ENCODE measurements around the gene TRDMT1. TPM values are rescaled to one million over a fixed set of nuclear protein-coding genes. Genes with fewer than 3 reads are reported as not detected.

The TRDMT1 gene
- total and polyA plus RNA-seq, 12 donors = 2.0 to 6.3 (median 3.7) TPM

GRCh38 chr10:17201794-17202116, 283 bp upstream of the TRDMT1 start:
- no peaks in the 10 kb centered on the region for H3K36me3 ChIP-seq
- H3K27ac ChIP-seq = peak overlapping the region; percentile 81 to 99 (median 94)
- intact Hi-C loops (cut with DNase I) = loop anchor here in 4 of 10 donors (2.0 to 5.0 kb wide), 3 partner anchors 27 to 309 kb away; partner anchors contain the start of gene VIM (in 2 of the 4)
- H3K4me3 ChIP-seq = peak overlapping the region; percentile 63 to 93 (median 74)
- DNase-seq (no peak), ATAC-seq (no peak)
- peaks cover 0 to 32% (median 18%) of the 10 kb centered on the region in 9 donors for H3K4me1 ChIP-seq
- 13 to 20% methylated on average over 3 of the region's 3 CpGs for WGBS, 2 donors
- H3K9me3 ChIP-seq = peaks cover 0 to 7% (median 0%) of the 10 kb centered on the region in 11 donors
- TF ChIP-seq, protein P1, sequence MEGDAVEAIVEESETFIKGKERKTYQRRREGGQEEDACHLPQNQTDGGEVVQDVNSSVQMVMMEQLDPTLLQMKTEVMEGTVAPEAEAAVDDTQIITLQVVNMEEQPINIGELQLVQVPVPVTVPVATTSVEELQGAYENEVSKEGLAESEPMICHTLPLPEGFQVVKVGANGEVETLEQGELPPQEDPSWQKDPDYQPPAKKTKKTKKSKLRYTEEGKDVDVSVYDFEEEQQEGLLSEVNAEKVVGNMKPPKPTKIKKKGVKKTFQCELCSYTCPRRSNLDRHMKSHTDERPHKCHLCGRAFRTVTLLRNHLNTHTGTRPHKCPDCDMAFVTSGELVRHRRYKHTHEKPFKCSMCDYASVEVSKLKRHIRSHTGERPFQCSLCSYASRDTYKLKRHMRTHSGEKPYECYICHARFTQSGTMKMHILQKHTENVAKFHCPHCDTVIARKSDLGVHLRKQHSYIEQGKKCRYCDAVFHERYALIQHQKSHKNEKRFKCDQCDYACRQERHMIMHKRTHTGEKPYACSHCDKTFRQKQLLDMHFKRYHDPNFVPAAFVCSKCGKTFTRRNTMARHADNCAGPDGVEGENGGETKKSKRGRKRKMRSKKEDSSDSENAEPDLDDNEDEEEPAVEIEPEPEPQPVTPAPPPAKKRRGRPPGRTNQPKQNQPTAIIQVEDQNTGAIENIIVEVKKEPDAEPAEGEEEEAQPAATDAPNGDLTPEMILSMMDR (IDR thresholded peaks at IDR 0.05) = no peak
- H3K27me3 ChIP-seq = no peaks in the 10 kb centered on the region

GRCh38 chr10:17200001-17200911, 1.2 kb downstream of the TRDMT1 start:
- DNase-seq = no peak
- TF ChIP-seq, protein P1 (IDR thresholded peaks at IDR 0.05) = no peak
- no peak for ATAC-seq

GRCh38 chr10:17199351-17199804, 2.1 kb downstream of the TRDMT1 start:
- DNase-seq = no peak

More at GRCh38 chr10:17200001-17200911, 1.2 kb downstream of the TRDMT1 start:
- intact Hi-C loops (cut with DNase I) = loop anchor here in 4 of 10 donors (2.0 to 5.0 kb wide), 3 partner anchors 29 to 308 kb away; partner anchors contain the start of gene VIM (in 2 of the 4)
- H3K9me3 ChIP-seq = peaks cover 0 to 7% (median 0%) of the 10 kb centered on the region in 11 donors
- 17 to 26% methylated on average over 10 of the region's 10 CpGs for WGBS, 2 donors
- peak overlapping the region; percentile 63 to 93 (median 74) for H3K4me3 ChIP-seq
- H3K27me3 ChIP-seq = no peaks in the 10 kb centered on the region
- H3K4me1 ChIP-seq = peaks cover 0 to 22% (median 18%) of the 10 kb centered on the region in 9 donors
- no peaks in the 10 kb centered on the region for H3K36me3 ChIP-seq
- peak overlapping the region; percentile 81 to 99 (median 94) for H3K27ac ChIP-seq

GRCh38 chr10:17196573-17196972, 4.9 kb downstream of the TRDMT1 start:
- H3K4me3 ChIP-seq = no peak overlapping the region
- no peak overlapping the region for H3K27ac ChIP-seq
- ATAC-seq (no peak), DNase-seq (no peak)
- H3K9me3 ChIP-seq = peaks cover 0 to 7% (median 0%) of the 10 kb centered on the region in 11 donors
- WGBS, 2 donors = 79 to 82% methylated on average over 3 of the region's 3 CpGs
- intact Hi-C loops (cut with DNase I) = no loop called here
- H3K36me3 ChIP-seq = no peaks in the 10 kb centered on the region
- no peaks in the 10 kb centered on the region for H3K27me3 ChIP-seq
- H3K4me1 ChIP-seq = peaks cover 0 to 17% (median 13%) of the 10 kb centered on the region in 9 donors
- TF ChIP-seq, protein P1 (IDR thresholded peaks at IDR 0.05) = no peak

More at GRCh38 chr10:17199351-17199804, 2.1 kb downstream of the TRDMT1 start:
- Histone ChIP-seq H3K4me1 (peaks cover 0 to 22% (median 18%) of the 10 kb centered on the region in 9 donors), H3K4me3 (peak overlapping the region in 7 of 10 donors; percentile 67 to 83 (median 70)), H3K27me3 (no peaks in the 10 kb centered on the region), H3K27ac (peak overlapping the region in 9 of 10 donors; percentile 11 to 99 (median 93)), H3K36me3 (no peaks in the 10 kb centered on the region), H3K9me3 (peaks cover 0 to 7% (median 0%) of the 10 kb centered on the region in 11 donors)
- intact Hi-C loops (cut with DNase I) = no loop called here
- WGBS, 2 donors = 14 to 19% methylated on average over 9 of the region's 9 CpGs
- TF ChIP-seq, protein P1 (IDR thresholded peaks at IDR 0.05) = no peak
- ATAC-seq = no peak

Data from heart right ventricle (tissue), 16 donors.